HG02763 (cell line): ENCODE measurements around the gene SHISA6.

Experiments used
- ATAC-seq: cut with Tn5 transposase; IDR thresholded peaks from one replicate; pipeline ENCODE4 v1.9.1; 2021; ENCODE audit warnings: mild to moderate bottlenecking, moderate library complexity; ENCODE audit not compliant: unreplicated experiment

SHISA6 gene

GRCh38 chr17:11264183-11264871 lies 23.3 kb downstream of the SHISA6 start:
- ATAC-seq, result no peak

GRCh38 chr17:11267999-11268575 lies 27.1 kb downstream of the SHISA6 start:
- ATAC-seq, result no peak

DNA sequence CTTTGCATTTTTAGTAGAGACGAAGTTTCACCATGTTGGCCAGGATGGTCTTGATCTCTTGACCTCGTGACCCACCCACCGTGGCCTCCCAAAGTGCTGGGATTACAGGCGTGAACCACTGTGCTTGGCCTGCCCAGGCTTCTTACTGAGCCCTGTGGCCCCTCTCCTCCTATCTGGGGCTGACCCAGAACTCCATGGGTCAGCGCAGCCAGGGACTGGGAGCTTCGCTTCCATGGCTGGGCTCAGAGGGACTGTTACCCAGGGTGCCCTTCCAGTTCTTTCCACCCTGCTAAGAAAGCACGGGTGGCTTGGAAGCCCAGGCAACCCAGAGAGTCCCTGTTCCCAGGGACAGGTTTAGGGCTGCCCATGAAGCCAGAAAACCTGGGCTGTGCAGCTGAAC lies 28.2 kb downstream of the SHISA6 start:
- ATAC-seq, result no peak

DNA sequence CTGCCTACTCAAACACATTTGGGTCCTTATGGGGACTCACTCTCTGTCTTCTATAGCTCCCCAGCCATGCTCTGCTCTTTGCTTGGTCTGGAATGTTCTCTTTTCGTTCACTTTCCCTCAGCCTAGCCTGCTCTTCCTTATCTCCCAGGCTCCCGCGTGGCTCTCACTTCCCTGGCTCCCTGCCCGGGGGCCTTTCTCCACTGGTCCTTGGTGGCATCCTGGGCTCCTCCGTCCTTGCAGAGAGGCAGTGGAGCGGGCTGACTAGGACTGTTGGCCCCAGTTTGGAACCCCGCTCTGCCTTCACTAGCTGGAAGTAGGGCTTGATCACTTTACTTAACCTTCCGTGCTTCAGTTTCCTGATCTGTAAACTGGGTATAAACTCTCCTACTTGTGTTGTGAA lies 31.2 kb downstream of the SHISA6 start:
- no peak for ATAC-seq

DNA sequence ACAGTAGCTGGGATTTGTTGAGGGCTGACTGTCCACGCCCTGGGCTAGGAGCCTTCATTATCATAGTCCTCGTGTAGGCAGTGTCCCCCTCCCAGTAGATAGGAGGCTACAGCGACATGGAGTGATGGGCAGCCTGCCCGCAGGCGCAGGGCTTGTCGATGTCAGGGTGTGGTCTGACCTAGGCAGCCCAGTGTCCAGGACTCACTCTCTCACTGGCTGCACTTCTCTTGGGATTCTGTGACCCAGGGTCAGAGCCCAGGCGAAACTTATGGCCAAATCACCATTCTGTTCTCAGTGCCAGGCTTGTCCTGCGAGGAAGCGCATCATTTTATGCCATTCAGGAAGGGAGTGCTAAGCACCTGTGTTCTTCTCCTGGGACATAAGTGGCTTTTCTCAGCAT lies 32.6 kb downstream of the SHISA6 start:
- ATAC-seq, result no peak

- ATAC-seq, result no peak
Observed at GRCh38 chr17:11274106-11274505, 33.1 kb downstream of the SHISA6 start.

DNA sequence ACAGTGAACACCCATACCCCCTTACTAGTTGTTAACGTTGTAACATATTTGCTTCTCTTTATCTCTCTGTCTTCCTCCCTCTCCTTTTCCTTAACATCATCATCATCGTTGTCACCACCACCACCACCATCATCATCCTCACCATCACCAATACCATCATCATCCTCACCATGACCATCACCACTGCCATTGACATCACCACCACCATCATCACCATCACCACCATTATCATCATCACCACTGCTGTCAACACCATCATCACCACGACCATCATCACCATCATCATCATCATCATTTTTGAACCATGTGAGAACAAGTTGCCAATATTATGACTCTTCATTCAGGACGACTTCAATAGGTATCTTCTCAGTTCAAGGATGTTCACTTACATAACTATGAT lies 35.5 kb downstream of the SHISA6 start:
- no peak for ATAC-seq

DNA sequence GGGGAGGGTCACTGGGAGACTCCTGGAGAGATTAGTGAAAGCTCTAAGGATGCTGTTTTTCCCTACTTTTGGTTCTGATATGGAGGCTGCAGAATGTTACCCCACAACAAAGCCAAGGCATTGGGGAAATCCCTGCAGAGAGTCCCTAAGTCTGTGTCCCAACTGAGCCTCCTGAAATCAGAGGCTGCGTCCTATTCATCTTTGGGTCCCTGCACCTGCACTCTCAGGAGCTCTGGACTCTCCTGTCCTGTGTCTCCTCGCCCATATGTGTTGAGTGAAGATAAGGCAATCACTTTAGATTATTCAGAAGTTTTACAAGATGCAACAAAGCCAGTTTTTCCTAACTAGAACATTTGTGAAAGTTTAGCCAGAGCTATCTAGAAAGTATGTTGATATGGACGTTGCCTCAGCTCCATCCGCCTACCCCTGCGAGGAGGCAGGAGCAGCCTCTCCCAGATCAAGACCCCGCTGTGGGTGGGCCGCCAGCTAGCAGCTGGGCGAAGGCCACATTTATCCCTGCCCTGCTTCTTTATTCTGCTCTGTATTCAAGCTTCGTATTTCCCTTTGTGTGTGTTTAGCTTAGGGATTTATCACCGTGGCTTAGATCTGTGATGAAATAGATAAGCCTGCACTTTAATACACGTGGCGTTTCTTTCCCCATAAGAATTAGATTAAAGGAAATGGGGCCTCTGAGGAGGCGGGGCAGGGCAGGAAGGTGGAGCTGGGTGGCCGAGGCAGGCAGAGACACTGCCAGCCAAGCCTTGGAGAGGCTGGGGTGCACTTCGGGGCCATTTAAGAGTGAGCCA lies 37.4 kb downstream of the SHISA6 start:
- ATAC-seq, result no peak

- ATAC-seq, result no peak
Observed at GRCh38 chr17:11278992-11279270, 37.9 kb downstream of the SHISA6 start.

GRCh38 chr17:11279776-11280344 lies 38.8 kb downstream of the SHISA6 start:
- no peak for ATAC-seq

DNA sequence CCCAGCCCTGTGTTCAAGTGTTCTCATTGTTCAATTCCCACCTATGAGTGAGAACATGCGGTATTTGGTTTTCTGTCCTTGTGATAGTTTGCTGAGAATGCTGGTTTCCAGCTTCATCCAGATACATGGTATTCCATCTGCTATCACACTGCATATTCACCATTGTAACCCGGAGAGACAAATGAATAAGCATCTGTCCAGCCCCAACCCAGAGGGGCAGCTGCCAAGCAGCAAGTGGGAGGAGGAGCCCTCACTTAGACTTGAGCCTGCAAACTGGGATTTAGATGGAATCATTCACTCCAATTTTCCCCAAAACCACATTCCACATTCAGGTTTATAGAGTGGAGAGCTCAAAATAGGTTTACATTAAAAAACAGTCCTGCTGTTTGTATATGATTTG lies 41.6 kb downstream of the SHISA6 start:
- no peak for ATAC-seq

DNA sequence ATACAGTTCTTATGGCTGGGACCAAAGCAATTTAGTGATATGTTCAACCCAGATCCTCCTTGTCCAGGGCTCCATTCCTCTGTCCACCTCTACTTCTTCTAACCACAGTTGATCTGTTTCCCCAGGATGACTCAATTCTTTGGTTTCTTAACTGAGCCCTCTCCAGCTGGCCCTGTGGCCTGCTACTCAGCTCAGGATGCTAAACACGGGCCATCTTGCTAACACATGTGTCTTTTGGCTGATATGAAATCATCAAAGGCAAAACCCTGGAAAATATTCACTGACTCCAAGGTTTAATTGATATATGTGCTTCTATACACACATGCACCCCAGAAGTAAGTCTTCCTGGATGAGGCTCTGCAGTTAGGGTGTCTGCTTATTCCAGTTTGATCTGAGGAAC lies 43.8 kb downstream of the SHISA6 start:
- no peak for ATAC-seq

- no peak for ATAC-seq
Observed at GRCh38 chr17:11285946-11286345, 44.9 kb downstream of the SHISA6 start.

- no peak for ATAC-seq
Observed at GRCh38 chr17:11287791-11288190, 46.8 kb downstream of the SHISA6 start.

DNA sequence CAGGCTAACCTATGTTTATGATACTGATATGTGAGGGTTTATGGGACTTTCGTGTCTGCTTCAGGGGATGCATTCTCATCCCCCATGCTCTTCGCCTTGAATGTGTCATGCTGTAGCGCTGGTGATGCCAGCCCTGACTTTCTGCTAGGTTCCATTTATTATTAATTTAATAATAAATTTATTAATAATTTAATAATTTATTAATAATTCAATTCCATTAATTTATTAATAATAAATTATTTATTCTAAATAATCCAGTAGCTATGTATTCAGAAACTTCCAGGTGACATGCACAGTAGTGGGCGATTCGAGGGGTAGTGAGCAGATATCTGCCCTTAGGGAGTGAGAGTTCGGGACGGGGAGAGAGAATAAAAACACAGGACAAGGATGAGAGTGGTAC lies 49.8 kb downstream of the SHISA6 start:
- ATAC-seq, result no peak

GRCh38 chr17:11292491-11292890 lies 51.5 kb downstream of the SHISA6 start:
- no peak for ATAC-seq

DNA sequence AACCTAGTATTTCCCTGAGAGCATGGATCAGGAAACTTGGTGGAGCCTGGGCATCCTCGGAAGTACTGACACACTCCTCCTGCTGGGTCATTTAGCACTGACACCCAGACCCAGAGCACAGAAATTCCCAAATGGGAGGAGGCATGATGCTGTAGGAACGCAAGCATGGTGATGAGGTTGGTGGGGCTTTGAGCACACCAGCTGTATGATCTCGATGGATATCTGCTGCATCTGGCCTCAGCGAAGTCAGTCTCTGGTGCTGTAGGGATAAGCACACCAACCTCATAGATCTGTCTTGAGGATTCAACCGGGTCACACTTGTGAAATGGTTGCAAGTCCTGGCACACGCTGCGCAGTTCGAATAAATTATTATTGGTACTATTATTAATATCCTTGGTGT lies 52.5 kb downstream of the SHISA6 start:
- no peak for ATAC-seq

DNA sequence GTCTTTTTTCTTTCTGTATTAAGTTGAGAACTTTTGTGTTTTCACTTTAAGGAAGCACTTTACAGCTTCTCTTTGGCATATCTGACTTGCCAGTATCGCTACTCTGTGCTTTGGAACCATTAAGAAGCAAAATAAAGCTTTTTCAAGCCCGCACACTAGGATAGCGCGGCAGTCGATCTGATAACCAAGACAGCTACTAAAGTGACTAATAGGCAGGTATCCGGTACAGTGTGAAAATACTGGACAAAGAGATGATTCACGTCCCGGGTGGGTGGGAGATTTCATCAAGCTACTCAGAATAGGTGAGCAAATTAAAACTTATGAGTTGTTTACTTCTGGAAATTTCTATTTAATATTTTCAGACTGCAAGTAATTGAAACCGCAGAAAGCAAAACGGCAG lies 53.8 kb downstream of the SHISA6 start:
- ATAC-seq, result no peak

- no peak for ATAC-seq
Observed at GRCh38 chr17:11296994-11297393, 56.0 kb downstream of the SHISA6 start.

DNA sequence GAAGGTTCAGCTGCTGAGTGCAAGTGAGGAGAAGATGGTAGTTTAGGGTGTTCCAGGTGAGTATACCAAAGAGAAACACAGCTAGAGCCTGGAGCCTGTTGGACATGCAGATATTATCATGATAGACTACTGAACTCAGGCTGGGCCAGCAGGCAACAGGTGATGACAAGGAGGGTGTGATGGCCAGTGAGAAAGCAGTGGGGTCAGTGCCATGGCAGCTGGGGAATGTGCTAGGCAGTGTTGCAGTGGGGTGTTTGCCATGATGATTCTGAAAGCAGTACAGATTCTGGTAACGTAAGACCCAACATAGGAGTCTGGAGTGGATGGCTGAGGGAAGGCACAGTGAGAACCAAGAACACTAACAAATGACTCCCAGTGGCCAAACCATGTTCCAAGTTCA lies 57.4 kb downstream of the SHISA6 start:
- ATAC-seq, result no peak

DNA sequence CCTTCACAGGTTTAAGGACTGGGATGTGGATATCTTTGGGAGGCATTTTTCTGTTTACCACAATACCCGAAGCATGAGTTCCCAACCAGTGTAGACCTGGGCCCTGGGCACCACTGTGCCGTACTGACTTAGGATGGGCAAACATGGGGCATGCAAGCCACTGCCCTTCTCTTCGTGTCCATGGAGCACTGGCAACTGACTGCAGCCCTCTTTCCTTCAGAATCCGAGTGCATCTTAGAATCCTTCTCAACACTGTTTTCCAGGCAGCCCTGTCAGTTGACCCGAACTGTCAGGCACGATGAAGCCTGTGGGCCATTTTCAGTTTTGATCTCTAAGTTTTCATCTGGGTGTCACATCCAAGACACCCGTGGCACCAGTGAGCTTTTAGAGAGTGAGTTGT lies 59.2 kb downstream of the SHISA6 start:
- ATAC-seq, result no peak

- ATAC-seq, result no peak
Observed at GRCh38 chr17:11300738-11301137, 59.7 kb downstream of the SHISA6 start.
